Esophagus muscularis mucosa (tissue), 4 donors: ENCODE measurements around the gene PCDHGC4. TPM values are rescaled to one million over a fixed set of nuclear protein-coding genes. Genes with fewer than 3 reads are reported as not detected.

ENCODE experiments used
- DNase-seq: peaks from one replicate; pipeline ENCODE4 v3.0.0-alpha.2; 2017; ENCODE audit errors: extremely low spot score
- H3K27ac ChIP-seq, 4 donors: fragments of 200-600 bp; sonication (generic); replicated peaks in 1 of 4; 1 replicate in 3 of 4; 2 replicates in 1 of 4; pipeline ENCODE4 v1.5.1; 2016 to 2019; ENCODE audit warnings: mild to moderate bottlenecking in 1 of 4
- H3K27me3 ChIP-seq, 4 donors: fragments of 200-600 bp; sonication (generic); one replicate each; pipeline versions ENCODE4 v1.5.1 to v1.6.0; 2016 to 2019
- H3K36me3 ChIP-seq, 4 donors: fragments of 200-600 bp; sonication (generic); one replicate each; pipeline ENCODE4 v1.5.1; 2016 to 2019
- H3K4me1 ChIP-seq, 4 donors: fragments of 200-600 bp; sonication (generic); one replicate each; pipeline ENCODE4 v1.5.1; 2016 to 2019
- H3K4me3 ChIP-seq, 4 donors: fragments of 200-600 bp; sonication (generic); 1 replicate in 2 of 4; 2 replicates in 2 of 4; pipeline ENCODE4 v1.5.1; 2016 to 2019; ENCODE audit warnings: mild to moderate bottlenecking in 4 of 4, moderate library complexity in 1 of 4
- H3K9me3 ChIP-seq, 4 donors: fragments of 200-600 bp; sonication (generic); 1 replicate in 3 of 4; 2 replicates in 1 of 4; pipeline ENCODE4 v1.5.1; 2016 to 2019
- CTCF ChIP-seq, 3 experiments: fragments of 200-600 bp in 2 of 3; fragments of 450-650 bp in 1 of 3; sonication (generic) in 2 of 3; IDR thresholded peaks; one replicate each; pipeline ENCODE4 v1.5.1; 2017 to 2019; ENCODE audit warnings: antibody characterized with exemption in 3 of 3, mild to moderate bottlenecking in 2 of 3, moderate library complexity in 1 of 3
- EP300 ChIP-seq: sonication (generic); formaldehyde crosslinking; IDR thresholded peaks from one replicate; pipeline ENCODE4 v1.6.1; 2017; ENCODE audit warnings: antibody characterized with exemption
- POLR2A ChIP-seq: fragments of 450-650 bp; IDR thresholded peaks from one replicate; pipeline ENCODE4 v1.6.1; 2017; ENCODE audit warnings: antibody characterized with exemption, moderate library complexity, mild to moderate bottlenecking, low read depth
- POLR2AphosphoS5 ChIP-seq, 2 donors: sonication (generic); formaldehyde crosslinking; IDR thresholded peaks; one replicate each; pipeline ENCODE4 v1.6.1; 2017; ENCODE audit warnings: antibody characterized with exemption in 2 of 2
- WGBS: methylation state at CpG from one replicate; pipeline ENCODE4 v1.1.5; 2018; 5-methylcytosine and 5-hydroxymethylcytosine counted together
- intact Hi-C: fragments of 100-400 bp; cut with DNase I; formaldehyde crosslinking; loops from one replicate; pipeline ENCODE4 v1.15.1; 2023
- total RNA-seq, 4 donors: library from RNA; depleted of rRNA; stranded (reverse); fragments of >200 nt; gene quantifications; one replicate each; pipeline versions ENCODE4 v1.1.0 to v1.2.1, GENCODE V29; 2016

PCDHGC4 gene
- total RNA-seq, 4 donors from 2014 or later: 0.91 to 3.3 (median 2.0) TPM

GRCh38 chr5:141483902-141484301 is 928 bp upstream of the PCDHGC4 start:
- Histone ChIP-seq H3K4me3 (peak overlapping the region in 2 of 4 donors; percentile 53 to 57), H3K27ac (no peak overlapping the region), H3K9me3 (no peaks in the 10 kb centered on the region), H3K4me1 (peaks cover 35 to 88% (median 81%) of the 10 kb centered on the region in 4 donors), H3K27me3 (no peaks in the 10 kb centered on the region), H3K36me3 (peaks cover 0 to 19% (median 15%) of the 10 kb centered on the region in 4 donors)
- TF ChIP-seq EP300 (no peak), POLR2AphosphoS5 (IDR thresholded peaks at IDR 0.05) (no peak), CTCF (IDR thresholded peaks at IDR 0.05) (no peak), POLR2A (no peak)
- 41% methylated on average over 3 of the region's 3 CpGs for WGBS
- intact Hi-C loops: no loop called here
- DNase-seq: no peak

GRCh38 chr5:141484310-141484640 is 555 bp upstream of the PCDHGC4 start:
- WGBS: 19% methylated on average over 4 of the region's 4 CpGs
- Histone ChIP-seq H3K36me3 (peaks cover 0 to 19% (median 16%) of the 10 kb centered on the region in 4 donors), H3K4me1 (peaks cover 34 to 87% (median 82%) of the 10 kb centered on the region in 4 donors), H3K27me3 (no peaks in the 10 kb centered on the region), H3K4me3 (peak overlapping the region; percentile 47 to 57 (median 52)), H3K27ac (no peak overlapping the region), H3K9me3 (no peaks in the 10 kb centered on the region)
- no peak for DNase-seq
- TF ChIP-seq CTCF (IDR thresholded peaks at IDR 0.05) (no peak), POLR2A (no peak), POLR2AphosphoS5 (IDR thresholded peaks at IDR 0.05) (no peak), EP300 (no peak)
- intact Hi-C loops: no loop called here

- peaks cover 0 to 30% (median 25%) of the 10 kb centered on the region in 4 donors for H3K36me3 ChIP-seq
- H3K27me3 ChIP-seq: no peaks in the 10 kb centered on the region
- WGBS: 60% methylated on average over 26 of the region's 38 CpGs
- no peak for TF ChIP-seq CTCF (IDR thresholded peaks at IDR 0.05)
- TF ChIP-seq EP300: no peak
- TF ChIP-seq POLR2A: no peak
- no peak for TF ChIP-seq POLR2AphosphoS5 (IDR thresholded peaks at IDR 0.05)
- H3K4me1 ChIP-seq: peaks cover 27 to 82% (median 75%) of the 10 kb centered on the region in 4 donors
- intact Hi-C loops: no loop called here
- H3K27ac ChIP-seq: no peak overlapping the region
- H3K9me3 ChIP-seq: no peaks in the 10 kb centered on the region
- DNase-seq: no peak
- peak overlapping the region; percentile 47 to 57 (median 52) for H3K4me3 ChIP-seq
Observed at GRCh38 chr5:141485321-141486055, 658 bp downstream of the PCDHGC4 start.

GRCh38 chr5:141486091-141486490 is 1.3 kb downstream of the PCDHGC4 start:
- Histone ChIP-seq H3K36me3 (peaks cover 0 to 36% (median 30%) of the 10 kb centered on the region in 4 donors), H3K27ac (no peak overlapping the region), H3K27me3 (no peaks in the 10 kb centered on the region), H3K9me3 (no peaks in the 10 kb centered on the region), H3K4me3 (no peak overlapping the region), H3K4me1 (peaks cover 27 to 76% (median 69%) of the 10 kb centered on the region in 4 donors)
- intact Hi-C loops: no loop called here
- DNase-seq: no peak
- 94% methylated on average over 5 of the region's 9 CpGs for WGBS
- TF ChIP-seq POLR2AphosphoS5 (IDR thresholded peaks at IDR 0.05) (no peak), POLR2A (no peak), CTCF (IDR thresholded peaks at IDR 0.05) (no peak), EP300 (no peak)

- peaks cover 27 to 74% (median 68%) of the 10 kb centered on the region in 4 donors for H3K4me1 ChIP-seq
- H3K4me3 ChIP-seq: no peak overlapping the region
- intact Hi-C loops: no loop called here
- DNase-seq: no peak
- no peak overlapping the region for H3K27ac ChIP-seq
- no peaks in the 10 kb centered on the region for H3K9me3 ChIP-seq
- TF ChIP-seq CTCF (IDR thresholded peaks at IDR 0.05): no peak
- TF ChIP-seq POLR2A: no peak
- no peak for TF ChIP-seq EP300
- no peak for TF ChIP-seq POLR2AphosphoS5 (IDR thresholded peaks at IDR 0.05)
- 75% methylated on average over 6 of the region's 7 CpGs for WGBS
- no peaks in the 10 kb centered on the region for H3K27me3 ChIP-seq
- peaks cover 0 to 47% (median 35%) of the 10 kb centered on the region in 4 donors for H3K36me3 ChIP-seq
Observed at GRCh38 chr5:141487131-141487530, 2.3 kb downstream of the PCDHGC4 start.
